Fibroblast of skin of right biceps (primary cell): Measurements from ENCODE around the gene CALR3.
A peak's percentile ranks its signal among the peaks of the same experiment; 100 is the strongest.
"Not testable (repeated sequence)": the region's sequence is repeated elsewhere in the genome, so short reads cannot be mapped to it uniquely, and the experiment has no call there.

Experiments
- DNase-seq: peaks from one replicate; pipeline ENCODE4 v3.0.0-alpha.2; 2013

CALR3 gene

GRCh38 chr19:16495982-16496612 lies at the start of gene CALR3, which contains the start of gene C19orf44:
CALR3 (minus strand) TSS chr19:16496167; CDS start chr19:16496129, 38 bp downstream.
C19orf44 (plus strand) TSS chr19:16496394; CDS start chr19:16500793, 4,399 bp downstream.
- peak; percentile 99 for DNase-seq

- DNase-seq, result no peak
These were observed 48.7 kb upstream of the CALR3 start for GRCh38 chr19:16544473-16545231.

GRCh38 chr19:16543734-16544133 lies 47.8 kb upstream of the CALR3 start:
- not testable (repeated sequence) for DNase-seq

- no peak for DNase-seq
These were observed 47.0 kb upstream of the CALR3 start for GRCh38 chr19:16542910-16543472.

GRCh38 chr19:16542045-16542909 lies 46.3 kb upstream of the CALR3 start, which contains the start of gene CHERP:
CHERP (minus strand) TSS chr19:16542437; CDS start chr19:16542378, 59 bp downstream.
- peak; percentile 94 for DNase-seq

GRCh38 chr19:16541526-16542044 lies 45.6 kb upstream of the CALR3 start:
- DNase-seq, result no peak

- no peak for DNase-seq
These were observed 45.0 kb upstream of the CALR3 start for GRCh38 chr19:16540948-16541347.

GRCh38 chr19:16537111-16537510 lies 41.1 kb upstream of the CALR3 start:
- DNase-seq, result no peak

GRCh38 chr19:16536130-16536529 lies 40.2 kb upstream of the CALR3 start:
- no peak for DNase-seq

GRCh38 chr19:16535381-16535780 lies 39.4 kb upstream of the CALR3 start:
- no peak for DNase-seq

GRCh38 chr19:16532440-16533234 lies 36.7 kb upstream of the CALR3 start:
- DNase-seq, result no peak

- no peak for DNase-seq
These were observed 35.4 kb upstream of the CALR3 start for GRCh38 chr19:16531380-16531669.

- no peak for DNase-seq
These were observed 34.8 kb upstream of the CALR3 start for GRCh38 chr19:16530540-16531379.

GRCh38 chr19:16529466-16530144 lies 33.6 kb upstream of the CALR3 start:
- no peak for DNase-seq

GRCh38 chr19:16527971-16528521 lies 32.1 kb upstream of the CALR3 start:
- no peak for DNase-seq

- DNase-seq, result no peak
These were observed 31.5 kb upstream of the CALR3 start for GRCh38 chr19:16527334-16527935.

- DNase-seq, result no peak
These were observed 29.9 kb upstream of the CALR3 start for GRCh38 chr19:16525751-16526481.

- DNase-seq, result no peak
These were observed 29.2 kb upstream of the CALR3 start for GRCh38 chr19:16524991-16525734.
